ENCODE results near the gene CAVIN2. TPM values are rescaled to one million over a fixed set of nuclear protein-coding genes. Genes with fewer than 3 reads are reported as not detected.

CAVIN2 gene
- polyA plus RNA-seq, 2 of the 4 experiments (the other 2 are of a cell fraction), result 9.6 to 20.3 TPM

- Histone ChIP-seq H3K27ac (peak overlapping the region in 1 of 2 experiments; percentile 47; a peak in 2 of 6 replicates), H3K9me3 (no peaks in the 10 kb centered on the region), H3K4me2 (no peak overlapping the region; the same call in 2 of the 3 replicates), H3K4me3 (no peak overlapping the region), H3K4me1 (peaks cover 16% of the 10 kb centered on the region)
- FAIRE-seq, result no peak
- ATAC-seq, result no peak
- no peak for DNase-seq (ENCODE audit: low read depth in 1 of 2, low spot score in 1 of 2)
- WGBS (ENCODE audit: missing lambda C conversion rate), result 79% methylated on average over 6 of the region's 6 CpGs
- CTCF ChIA-PET, result no interaction called here
- no peak for TF ChIP-seq PHF8 (IDR thresholded peaks at IDR 0.05; ENCODE audit: borderline replicate concordance, low read depth)
- no peak for TF ChIP-seq RCOR1 (IDR thresholded peaks at IDR 0.05; ENCODE audit: low read depth, low read length)
- no peak for TF ChIP-seq JUN (IDR thresholded peaks at IDR 0.05)
- TF ChIP-seq ZC3H11A (IDR thresholded peaks at IDR 0.05), result no peak
- no peak for TF ChIP-seq EHF (CRISPR knock-in tag; IDR thresholded peaks at IDR 0.05)
- no peak for TF ChIP-seq ZFP36 (IDR thresholded peaks at IDR 0.05; ENCODE audit: borderline replicate concordance, partially characterized antibody)
- no peak for TF ChIP-seq ELK1 (IDR thresholded peaks at IDR 0.05; ENCODE audit: low read depth, low read length)
- TF ChIP-seq RARB (CRISPR knock-in tag; IDR thresholded peaks at IDR 0.05), result no peak
- TF ChIP-seq RNF2 (IDR thresholded peaks at IDR 0.05; ENCODE audit: borderline replicate concordance, low read depth), result no peak
- POLR2A ChIA-PET, result no interaction called here
Measured at GRCh38 chr2:191885650-191886049, 38.8 kb upstream of the CAVIN2 start.

- no peak for DNase-seq (ENCODE audit: low read depth in 1 of 2, low spot score in 1 of 2)
- 82% methylated on average over 1 of the region's 1 CpG for WGBS (ENCODE audit: missing lambda C conversion rate)
Measured at GRCh38 chr2:191885098-191885497, 38.2 kb upstream of the CAVIN2 start.

More at GRCh38 chr2:191885098-191885497, 38.2 kb upstream of the CAVIN2 start:
- CTCF ChIA-PET, result no interaction called here
- TF ChIP-seq MAFK (IDR thresholded peaks at IDR 0.05; ENCODE audit: partially characterized antibody), result no peak
- no peak for TF ChIP-seq HES2 (IDR thresholded peaks at IDR 0.05)
- TF ChIP-seq EHMT2 (IDR thresholded peaks at IDR 0.05; ENCODE audit: low read depth), result no peak
- TF ChIP-seq CTCF (IDR thresholded peaks at IDR 0.05), result no peak
- no peak for TF ChIP-seq KDM5A (IDR thresholded peaks at IDR 0.05)
- TF ChIP-seq RCOR1 (IDR thresholded peaks at IDR 0.05; ENCODE audit: low read depth, low read length), result no peak
- TF ChIP-seq BHLHE40 (IDR thresholded peaks at IDR 0.05; ENCODE audit: low read depth, low read length), result no peak
- TF ChIP-seq CHD2 (IDR thresholded peaks at IDR 0.05; ENCODE audit: low read length, partially characterized antibody), result no peak
- no peak for TF ChIP-seq CHD4 (IDR thresholded peaks at IDR 0.05; ENCODE audit: borderline replicate concordance)
- no peak for TF ChIP-seq FOXS1 (CRISPR knock-in tag; IDR thresholded peaks at IDR 0.05)
- no peak for TF ChIP-seq BCL3 (IDR thresholded peaks at IDR 0.05)
- TF ChIP-seq HEYL (CRISPR knock-in tag; IDR thresholded peaks at IDR 0.05), result no peak
- TF ChIP-seq NR3C1 (IDR thresholded peaks at IDR 0.05), result no peak
- TF ChIP-seq HDAC2 (IDR thresholded peaks at IDR 0.05), result no peak
- TF ChIP-seq HOXB13 (CRISPR knock-in tag; IDR thresholded peaks at IDR 0.05; ENCODE audit: low read depth), result no peak
- TF ChIP-seq POLR2AphosphoS2 (conservative IDR thresholded peaks at IDR 0.05; ENCODE audit: low read length), result no peak
- POLR2A ChIA-PET, result no interaction called here
- Histone ChIP-seq H3K4me1 (peaks cover 16% of the 10 kb centered on the region), H3K4me3 (no peak overlapping the region), H3K27ac (peak overlapping the region in 1 of 2 experiments; percentile 47; a peak in 3 of 6 replicates), H3K9me3 (no peaks in the 10 kb centered on the region), H3K4me2 (peak overlapping the region; percentile 41)
- ATAC-seq (no peak), FAIRE-seq (no peak)
